ENCODE measurements around the gene SLIT3.

DNA sequence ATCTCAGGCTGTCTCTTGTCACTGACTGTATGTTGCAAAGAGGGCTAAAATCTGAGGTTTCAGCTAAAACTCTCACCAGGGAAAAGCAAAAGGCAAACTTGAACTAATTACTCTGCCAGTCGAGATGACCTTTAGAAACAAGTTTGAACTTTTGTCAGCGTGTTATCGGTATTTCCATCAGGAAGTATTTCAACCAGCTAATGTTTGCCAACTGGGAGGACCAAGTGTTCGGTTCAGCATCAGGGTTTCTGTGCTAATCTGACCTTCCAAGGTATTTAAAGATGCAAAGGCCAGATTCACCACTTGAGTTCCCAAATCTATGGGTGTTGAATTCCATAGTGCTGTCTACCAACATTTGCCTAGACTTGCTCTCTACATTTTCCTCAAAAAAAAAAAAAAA, 230.5 kb downstream of the SLIT3 start:
- TF ChIP-seq CTCF (IDR thresholded peaks at IDR 0.05) (no peak), REST (IDR thresholded peaks at IDR 0.05; ENCODE audit: low read depth, low read length) (no peak), USF2 (IDR thresholded peaks at IDR 0.05; ENCODE audit: borderline replicate concordance, low read depth, low read length) (no peak), JUND (IDR thresholded peaks at IDR 0.05) (no peak)

All from SK-N-SH (cell line).